ENCODE data around the gene HBP1.
"Not testable (repeated sequence)": the region's sequence is repeated elsewhere in the genome, so short reads cannot be mapped to it uniquely, and the experiment has no call there.

The HBP1 gene

DNA sequence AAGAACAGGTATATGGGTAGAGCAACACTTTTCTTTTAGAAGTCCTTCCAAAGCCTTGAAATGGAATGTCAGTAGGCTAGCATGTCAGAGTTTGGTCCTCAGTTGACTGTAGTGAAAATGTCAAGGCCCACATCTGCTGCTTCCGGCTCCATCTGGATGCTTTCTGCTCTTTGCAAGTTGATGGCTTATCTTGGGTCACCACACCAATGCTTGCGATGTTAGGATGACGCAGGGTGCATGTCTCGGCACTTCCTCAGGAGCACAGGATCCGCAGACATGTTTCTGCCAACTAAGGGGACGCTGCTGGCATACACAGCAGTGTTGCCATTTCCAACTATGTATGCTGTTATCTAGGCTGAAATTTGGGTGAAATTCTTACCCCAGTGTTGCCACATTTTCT lies 14.0 kb upstream of the HBP1 start:
- no peak overlapping the region for H3K4me3 ChIP-seq (ENCODE audit: low read depth, low read length)
- TF ChIP-seq, protein P1, sequence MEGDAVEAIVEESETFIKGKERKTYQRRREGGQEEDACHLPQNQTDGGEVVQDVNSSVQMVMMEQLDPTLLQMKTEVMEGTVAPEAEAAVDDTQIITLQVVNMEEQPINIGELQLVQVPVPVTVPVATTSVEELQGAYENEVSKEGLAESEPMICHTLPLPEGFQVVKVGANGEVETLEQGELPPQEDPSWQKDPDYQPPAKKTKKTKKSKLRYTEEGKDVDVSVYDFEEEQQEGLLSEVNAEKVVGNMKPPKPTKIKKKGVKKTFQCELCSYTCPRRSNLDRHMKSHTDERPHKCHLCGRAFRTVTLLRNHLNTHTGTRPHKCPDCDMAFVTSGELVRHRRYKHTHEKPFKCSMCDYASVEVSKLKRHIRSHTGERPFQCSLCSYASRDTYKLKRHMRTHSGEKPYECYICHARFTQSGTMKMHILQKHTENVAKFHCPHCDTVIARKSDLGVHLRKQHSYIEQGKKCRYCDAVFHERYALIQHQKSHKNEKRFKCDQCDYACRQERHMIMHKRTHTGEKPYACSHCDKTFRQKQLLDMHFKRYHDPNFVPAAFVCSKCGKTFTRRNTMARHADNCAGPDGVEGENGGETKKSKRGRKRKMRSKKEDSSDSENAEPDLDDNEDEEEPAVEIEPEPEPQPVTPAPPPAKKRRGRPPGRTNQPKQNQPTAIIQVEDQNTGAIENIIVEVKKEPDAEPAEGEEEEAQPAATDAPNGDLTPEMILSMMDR (conservative IDR thresholded peaks at IDR 0.05; ENCODE audit: low read depth, low read length): no peak
- DNase-seq (ENCODE audit: low read depth): no peak

DNA sequence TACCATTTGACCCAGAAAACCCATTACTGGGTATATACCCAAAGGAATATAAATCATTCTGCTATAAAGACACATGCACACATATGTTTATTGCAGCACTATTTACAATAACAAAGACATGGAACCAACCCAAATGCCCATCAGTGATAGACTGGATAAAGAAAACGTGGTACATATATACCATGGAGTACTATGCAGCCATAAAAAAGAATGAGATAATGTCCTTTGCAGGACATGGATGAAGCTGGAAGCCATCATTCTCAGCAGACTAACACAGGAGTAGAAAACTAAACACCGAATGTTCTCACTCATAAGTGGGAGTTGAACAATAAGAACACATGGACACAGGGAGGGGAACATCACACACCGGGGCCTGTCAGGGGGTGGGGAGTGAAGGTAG lies 13.1 kb upstream of the HBP1 start:
- DNase-seq (ENCODE audit: low read depth); H3K4me3 ChIP-seq (ENCODE audit: low read depth, low read length): not testable (repeated sequence)

DNA sequence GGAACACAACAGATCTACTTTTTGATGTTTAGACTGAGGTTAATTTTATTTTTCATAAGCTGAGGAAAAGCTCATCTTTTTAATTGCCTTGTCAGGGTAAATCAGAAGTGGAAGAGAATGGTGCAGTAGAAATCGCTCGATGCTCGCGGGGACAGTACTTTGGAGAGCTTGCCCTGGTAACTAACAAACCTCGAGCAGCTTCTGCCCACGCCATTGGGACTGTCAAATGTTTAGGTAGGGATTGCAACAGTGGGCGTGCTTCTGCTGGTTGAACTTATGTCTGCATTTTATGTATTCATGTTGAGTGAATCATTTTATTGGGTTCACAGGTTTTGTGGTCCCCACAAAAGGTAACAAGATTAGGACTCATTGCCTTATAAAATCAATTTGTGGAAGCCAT lies 11.7 kb upstream of the HBP1 start:
- H3K4me3 ChIP-seq (ENCODE audit: low read depth, low read length): no peak overlapping the region
- no peak for DNase-seq (ENCODE audit: low read depth)
- TF ChIP-seq, protein P1 (conservative IDR thresholded peaks at IDR 0.05; ENCODE audit: low read depth, low read length): no peak

- DNase-seq (ENCODE audit: low read depth): no peak
- H3K4me3 ChIP-seq (ENCODE audit: low read depth, low read length): no peak overlapping the region
- TF ChIP-seq, protein P1 (conservative IDR thresholded peaks at IDR 0.05; ENCODE audit: low read depth, low read length): no peak
These were observed 10.8 kb upstream of the HBP1 start for GRCh38 chr7:107158028-107158427.

GRCh38 chr7:107160389-107160788 lies 8.4 kb upstream of the HBP1 start:
- no peak for DNase-seq (ENCODE audit: low read depth)
- no peak overlapping the region for H3K4me3 ChIP-seq (ENCODE audit: low read depth, low read length)
- TF ChIP-seq, protein P1 (conservative IDR thresholded peaks at IDR 0.05; ENCODE audit: low read depth, low read length): no peak

GRCh38 chr7:107161415-107161814 lies 7.4 kb upstream of the HBP1 start:
- TF ChIP-seq, protein P1 (conservative IDR thresholded peaks at IDR 0.05; ENCODE audit: low read depth, low read length): no peak

GRCh38 chr7:107162475-107162874 lies 6.3 kb upstream of the HBP1 start:
- TF ChIP-seq, protein P1 (conservative IDR thresholded peaks at IDR 0.05; ENCODE audit: low read depth, low read length): no peak
- no peak for DNase-seq (ENCODE audit: low read depth)
- no peak overlapping the region for H3K4me3 ChIP-seq (ENCODE audit: low read depth, low read length)

More at GRCh38 chr7:107161415-107161814, 7.4 kb upstream of the HBP1 start:
- DNase-seq (ENCODE audit: low read depth): no peak
- no peak overlapping the region for H3K4me3 ChIP-seq (ENCODE audit: low read depth, low read length)

- DNase-seq (ENCODE audit: low read depth): peak; percentile 22
- TF ChIP-seq, protein P1 (conservative IDR thresholded peaks at IDR 0.05; ENCODE audit: low read depth, low read length): no peak
- H3K4me3 ChIP-seq (ENCODE audit: low read depth, low read length): no peak overlapping the region
These were observed 4.7 kb upstream of the HBP1 start for GRCh38 chr7:107164092-107164491.

Data from choroid plexus epithelial cell (primary cell).